ENCODE data around the gene RPL41.

DNA sequence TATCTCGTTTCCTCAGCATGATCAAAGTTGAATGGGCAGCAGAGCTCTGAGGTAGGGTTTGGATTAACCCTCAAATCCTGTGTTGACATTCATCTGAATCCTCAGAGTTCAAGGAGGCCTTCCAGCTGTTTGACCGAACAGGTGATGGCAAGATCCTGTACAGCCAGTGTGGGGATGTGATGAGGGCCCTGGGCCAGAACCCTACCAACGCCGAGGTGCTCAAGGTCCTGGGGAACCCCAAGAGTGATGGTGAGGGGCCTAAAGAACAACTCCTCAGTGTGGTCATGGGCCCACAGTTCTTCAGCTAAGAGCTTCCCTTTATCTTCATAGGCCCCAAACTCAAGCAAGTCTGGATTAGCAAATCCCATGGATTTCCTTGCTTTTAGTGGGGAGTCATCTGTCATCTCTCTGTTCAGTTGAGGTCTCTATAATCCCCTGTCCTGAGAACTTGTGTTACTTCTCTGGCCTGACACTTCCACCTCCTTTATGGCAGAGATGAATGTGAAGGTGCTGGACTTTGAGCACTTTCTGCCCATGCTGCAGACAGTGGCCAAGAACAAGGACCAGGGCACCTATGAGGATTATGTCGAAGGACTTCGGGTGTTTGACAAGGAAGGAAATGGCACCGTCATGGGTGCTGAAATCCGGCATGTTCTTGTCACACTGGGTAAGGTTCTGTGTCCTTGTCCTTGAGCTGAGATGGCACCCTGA is 43.2 kb downstream of the RPL41 start:
- TF ChIP-seq, protein P1, sequence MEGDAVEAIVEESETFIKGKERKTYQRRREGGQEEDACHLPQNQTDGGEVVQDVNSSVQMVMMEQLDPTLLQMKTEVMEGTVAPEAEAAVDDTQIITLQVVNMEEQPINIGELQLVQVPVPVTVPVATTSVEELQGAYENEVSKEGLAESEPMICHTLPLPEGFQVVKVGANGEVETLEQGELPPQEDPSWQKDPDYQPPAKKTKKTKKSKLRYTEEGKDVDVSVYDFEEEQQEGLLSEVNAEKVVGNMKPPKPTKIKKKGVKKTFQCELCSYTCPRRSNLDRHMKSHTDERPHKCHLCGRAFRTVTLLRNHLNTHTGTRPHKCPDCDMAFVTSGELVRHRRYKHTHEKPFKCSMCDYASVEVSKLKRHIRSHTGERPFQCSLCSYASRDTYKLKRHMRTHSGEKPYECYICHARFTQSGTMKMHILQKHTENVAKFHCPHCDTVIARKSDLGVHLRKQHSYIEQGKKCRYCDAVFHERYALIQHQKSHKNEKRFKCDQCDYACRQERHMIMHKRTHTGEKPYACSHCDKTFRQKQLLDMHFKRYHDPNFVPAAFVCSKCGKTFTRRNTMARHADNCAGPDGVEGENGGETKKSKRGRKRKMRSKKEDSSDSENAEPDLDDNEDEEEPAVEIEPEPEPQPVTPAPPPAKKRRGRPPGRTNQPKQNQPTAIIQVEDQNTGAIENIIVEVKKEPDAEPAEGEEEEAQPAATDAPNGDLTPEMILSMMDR (IDR thresholded peaks at IDR 0.05 in 4 of 5, conservative IDR thresholded peaks at IDR 0.05 in 1 of 5): no peak
- no peak for TF ChIP-seq POLR2A (IDR thresholded peaks at IDR 0.05)

Data from gastrocnemius medialis (tissue), 4 donors.